HG03558 (cell line): Measurements from ENCODE around the gene NRXN2.

Experiments used
- ATAC-seq: cut with Tn5 transposase; IDR thresholded peaks from one replicate; pipeline ENCODE4 v1.9.1; 2021; ENCODE audit warnings: moderate number of reproducible peaks; ENCODE audit not compliant: unreplicated experiment; ENCODE audit errors: extremely low read depth

Gene NRXN2

DNA sequence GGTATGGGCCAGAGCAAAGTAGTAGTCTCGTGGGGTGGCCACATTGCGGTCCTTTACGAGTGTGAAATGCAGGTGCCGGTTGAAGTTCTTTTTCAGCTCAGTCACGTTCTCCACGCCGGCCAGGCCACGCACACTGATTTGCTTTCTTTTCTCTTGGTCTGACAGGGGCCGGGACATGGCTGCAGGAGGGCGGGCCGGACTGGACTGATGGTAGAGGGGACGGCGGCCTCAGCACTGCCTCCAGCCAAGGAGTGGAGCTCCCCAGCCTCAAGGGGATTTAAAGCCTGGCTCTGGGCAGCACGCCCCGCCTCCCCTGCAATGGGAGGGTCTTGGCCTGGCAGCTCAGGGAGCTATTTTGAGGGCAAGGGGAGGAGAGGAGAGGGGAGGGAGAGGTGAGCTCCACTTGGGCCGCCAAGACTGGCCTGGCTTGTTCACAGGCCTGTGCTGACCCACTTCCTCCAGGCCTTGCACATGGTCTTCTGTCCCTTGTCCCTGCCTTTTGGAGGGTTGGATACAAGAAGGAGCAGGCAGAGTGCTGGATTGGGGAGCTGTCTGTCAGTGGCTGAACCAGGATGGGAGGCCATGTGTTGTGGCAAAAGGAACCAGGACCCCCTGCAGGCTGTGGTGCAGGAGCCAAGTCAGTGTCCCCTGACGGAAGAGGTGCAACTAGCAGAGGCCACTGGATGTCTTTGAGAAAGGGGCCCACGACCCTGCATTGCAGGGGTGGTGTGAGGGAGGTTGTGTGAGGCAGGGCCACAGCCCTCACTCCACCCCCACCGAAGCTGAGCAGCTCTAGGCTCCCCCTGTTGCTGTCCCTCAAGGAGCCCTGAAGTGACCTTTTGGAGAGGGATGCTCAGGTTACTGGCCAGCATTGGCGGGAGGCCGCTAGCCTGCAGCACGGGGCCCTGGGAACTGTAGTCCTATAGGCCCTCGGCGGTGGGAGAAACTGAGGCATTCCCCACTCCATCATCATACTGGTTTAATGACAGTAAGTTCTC, 37.0 kb upstream of the NRXN2 start, which contains the start of gene PYGM:
PYGM (minus strand) TSS at position 253 of the 998 bp plus-strand sequence; CDS start at position 177, 76 bp downstream.
- ATAC-seq = no peak

DNA sequence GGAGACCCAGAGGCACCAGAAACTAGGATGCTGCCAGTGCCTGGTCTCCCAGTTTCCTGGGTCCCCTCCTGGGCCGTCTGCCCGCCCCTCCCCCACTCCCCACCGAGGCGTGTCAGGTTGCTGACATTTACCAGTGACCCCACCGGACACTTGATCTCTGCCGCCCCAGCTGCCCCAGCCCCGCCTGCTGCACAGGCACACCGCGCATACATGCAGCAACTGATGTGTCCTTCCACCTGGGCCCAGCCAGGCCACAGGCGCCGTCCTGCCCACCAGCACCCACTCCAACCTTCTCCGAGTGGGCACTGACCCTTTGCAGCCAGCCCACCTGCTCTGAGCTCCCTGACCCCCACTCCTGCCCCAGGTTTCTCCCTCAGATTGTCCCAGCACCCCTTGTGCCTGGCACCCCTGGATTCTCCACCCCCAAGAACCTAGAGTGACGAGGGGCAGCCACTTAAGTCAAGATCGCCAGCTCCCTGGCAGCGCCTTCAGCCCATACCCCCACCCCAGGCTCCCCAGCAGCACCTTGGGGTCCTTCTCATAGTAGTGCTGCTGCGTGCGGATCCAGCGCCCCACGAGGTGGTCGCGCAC, 36.2 kb upstream of the NRXN2 start:
- no peak for ATAC-seq

DNA sequence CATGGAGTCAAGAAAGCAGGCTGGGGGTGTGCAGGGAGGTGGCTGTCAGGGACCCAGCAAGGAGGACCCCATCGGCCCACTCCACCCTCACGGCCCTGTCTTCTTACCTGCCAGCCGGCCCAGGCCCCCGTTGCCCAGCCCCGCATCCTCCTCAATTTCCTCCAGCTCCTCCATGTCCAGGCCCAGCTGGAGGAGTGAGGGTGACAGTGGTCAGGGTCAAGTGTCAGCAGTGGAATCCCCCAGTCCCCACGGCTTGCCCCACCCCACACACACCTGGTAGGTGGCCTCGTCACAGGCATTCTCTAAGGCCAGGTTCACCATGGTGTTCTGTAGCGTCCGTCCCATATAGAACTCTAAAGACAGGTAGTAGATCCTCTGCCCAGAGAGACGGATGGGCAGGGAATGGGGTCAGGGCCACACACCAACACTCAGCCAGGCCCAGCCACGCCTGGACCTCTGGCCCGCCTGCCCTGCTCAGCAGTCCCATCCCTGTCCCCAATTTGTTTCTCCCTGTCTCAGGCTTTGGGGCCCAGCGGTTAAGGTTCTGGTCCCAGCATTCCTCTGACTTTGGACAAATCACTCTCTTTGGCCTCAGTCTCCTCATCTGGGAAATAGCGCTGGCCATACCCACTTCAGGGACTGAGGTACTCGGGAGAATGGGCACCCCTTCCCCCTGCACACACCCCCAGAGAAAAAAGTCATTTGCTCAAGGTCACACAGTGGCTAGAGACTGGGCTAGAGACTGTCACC, 35.5 kb upstream of the NRXN2 start:
- no peak for ATAC-seq

DNA sequence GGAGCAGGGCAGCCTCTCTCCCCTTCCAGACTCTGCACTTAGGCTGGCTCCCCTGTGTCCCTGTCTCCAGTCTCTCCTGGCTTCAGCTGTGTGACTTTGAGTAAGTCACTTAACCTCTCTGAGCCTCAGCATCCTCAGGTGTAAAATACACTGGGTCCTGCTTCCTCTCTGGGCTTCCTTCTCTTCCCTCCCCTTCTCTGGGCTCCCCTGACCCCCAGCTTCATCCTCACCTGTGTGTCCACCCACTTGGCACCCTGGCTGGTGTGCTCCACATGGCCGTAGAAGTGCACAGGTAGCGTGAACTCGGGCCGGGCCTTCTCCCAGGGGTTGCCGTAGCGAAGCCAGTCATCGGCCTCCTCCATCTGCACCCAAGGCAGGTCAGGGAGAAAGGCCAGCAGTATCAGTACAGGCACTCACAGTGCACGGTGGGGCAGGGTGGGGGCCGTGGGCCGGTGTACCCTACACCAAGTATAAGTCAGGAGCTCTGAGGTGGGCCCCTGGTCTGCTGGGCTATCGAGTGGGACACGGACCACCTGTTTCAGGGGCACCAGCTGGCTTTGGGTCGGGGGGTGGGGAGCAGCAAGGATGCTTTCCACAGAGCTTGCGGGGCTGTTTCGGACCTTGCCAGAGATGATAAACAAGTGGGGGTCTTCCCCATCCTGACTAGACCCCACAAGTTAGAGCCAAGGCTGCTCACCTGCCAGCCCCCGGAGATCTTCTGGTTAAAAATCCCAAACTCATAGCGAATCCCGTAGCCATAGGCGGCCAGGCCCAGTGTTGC, 34.7 kb upstream of the NRXN2 start:
- no peak for ATAC-seq

DNA sequence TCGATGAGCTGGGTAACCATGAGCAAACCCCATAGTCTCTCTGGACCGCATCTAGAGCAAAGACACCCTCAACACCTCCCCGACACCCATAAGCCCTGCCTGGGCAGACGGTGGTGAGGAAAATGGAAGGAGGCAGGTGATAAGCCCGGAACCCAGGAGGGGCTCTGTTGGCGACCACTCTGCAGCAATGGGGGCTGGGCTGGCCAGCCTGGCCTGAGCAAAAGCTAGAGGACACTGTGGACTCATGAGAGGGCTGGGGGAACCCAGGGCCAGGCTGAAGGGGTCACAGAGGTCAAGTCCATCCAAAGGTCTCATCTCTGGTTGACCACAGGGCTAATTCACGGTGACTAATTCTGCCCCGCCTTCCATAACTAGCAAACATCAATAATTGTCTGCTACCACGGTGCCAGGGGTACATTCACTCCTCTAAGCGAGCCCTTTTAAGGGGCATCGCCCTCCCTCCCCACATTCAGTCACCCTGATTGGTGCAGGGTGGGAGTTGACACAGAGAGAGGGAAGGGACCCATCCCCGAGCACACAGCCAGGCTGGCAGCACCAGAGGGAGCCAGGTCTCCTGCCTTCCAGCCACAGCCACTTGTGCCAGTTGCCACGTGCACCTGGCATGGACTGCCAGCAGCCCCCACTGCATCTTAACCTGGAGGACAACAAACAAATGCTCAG, 32.8 kb upstream of the NRXN2 start:
- no peak for ATAC-seq

DNA sequence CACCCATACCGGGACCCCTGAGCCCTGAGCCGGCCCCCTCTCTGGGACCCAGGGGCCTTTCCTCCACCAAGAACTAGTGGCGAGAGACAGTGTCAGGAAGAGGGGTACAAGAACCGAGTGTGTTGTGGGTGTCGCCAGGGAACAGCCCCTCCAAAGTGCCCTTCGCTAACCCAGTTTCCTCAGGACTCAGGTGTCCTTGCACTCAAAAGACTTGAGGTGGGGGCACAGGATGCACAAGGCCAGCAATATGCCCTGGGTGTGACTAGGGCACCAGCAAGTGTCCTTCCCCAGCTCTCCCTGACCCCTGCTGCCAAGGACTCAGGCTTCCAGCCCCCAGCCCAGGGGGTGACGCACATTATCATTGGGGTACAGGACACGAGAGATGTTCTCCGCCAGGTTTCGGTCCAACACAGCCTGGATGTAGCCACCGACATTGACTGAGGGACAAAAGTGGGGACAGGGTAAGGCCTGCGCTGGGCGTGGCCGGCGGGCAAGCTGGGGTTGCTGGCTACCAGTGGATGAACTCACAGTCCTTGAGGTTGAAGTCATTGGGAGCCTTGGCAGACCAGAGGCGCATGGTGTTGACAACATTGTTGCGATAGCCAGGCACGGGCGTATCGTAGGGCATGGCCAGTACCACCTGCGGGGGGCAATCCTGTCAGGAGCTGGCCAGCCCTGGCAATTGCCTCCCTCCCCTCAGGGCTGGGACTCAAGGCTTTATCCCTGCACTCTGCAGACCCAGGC, 32.1 kb upstream of the NRXN2 start:
- ATAC-seq = no peak

DNA sequence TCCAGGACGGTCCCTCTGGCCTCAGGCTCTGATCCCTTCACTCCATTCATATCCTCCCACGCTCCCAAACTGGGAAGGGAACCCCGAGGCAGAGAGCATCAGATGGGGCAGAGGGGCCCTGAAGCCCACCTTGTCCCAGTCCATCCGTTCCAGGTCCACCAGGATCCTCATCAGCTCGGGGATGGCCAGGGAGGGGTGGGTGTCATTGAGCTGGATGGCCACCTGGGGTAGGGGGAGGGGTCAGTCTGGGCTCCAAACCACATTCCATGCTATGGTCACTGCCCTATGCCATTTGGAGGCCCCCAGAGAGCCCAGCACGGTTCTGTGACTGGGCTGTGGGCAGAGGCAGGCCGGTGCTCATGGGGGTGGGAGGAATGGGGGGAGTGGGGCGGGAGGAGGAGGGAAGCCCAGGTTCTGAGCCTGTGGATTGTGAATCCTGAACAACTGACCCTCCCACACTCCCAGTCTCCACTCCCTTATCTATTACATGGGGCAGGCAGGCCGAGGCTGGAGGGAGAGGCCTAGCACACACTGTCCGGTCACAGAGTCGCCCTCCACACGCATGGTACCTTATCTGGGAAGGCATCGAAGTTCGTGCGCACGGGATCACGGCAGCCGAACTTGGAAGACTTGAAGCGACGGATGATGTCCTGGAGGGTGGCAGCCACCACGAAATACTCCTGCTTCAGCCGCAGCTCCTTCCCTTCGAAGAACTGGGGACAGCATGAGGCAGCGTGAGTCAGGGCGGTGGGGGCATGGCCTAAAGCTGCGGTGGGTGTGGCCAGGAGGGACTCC, 31.3 kb upstream of the NRXN2 start:
- ATAC-seq = no peak

DNA sequence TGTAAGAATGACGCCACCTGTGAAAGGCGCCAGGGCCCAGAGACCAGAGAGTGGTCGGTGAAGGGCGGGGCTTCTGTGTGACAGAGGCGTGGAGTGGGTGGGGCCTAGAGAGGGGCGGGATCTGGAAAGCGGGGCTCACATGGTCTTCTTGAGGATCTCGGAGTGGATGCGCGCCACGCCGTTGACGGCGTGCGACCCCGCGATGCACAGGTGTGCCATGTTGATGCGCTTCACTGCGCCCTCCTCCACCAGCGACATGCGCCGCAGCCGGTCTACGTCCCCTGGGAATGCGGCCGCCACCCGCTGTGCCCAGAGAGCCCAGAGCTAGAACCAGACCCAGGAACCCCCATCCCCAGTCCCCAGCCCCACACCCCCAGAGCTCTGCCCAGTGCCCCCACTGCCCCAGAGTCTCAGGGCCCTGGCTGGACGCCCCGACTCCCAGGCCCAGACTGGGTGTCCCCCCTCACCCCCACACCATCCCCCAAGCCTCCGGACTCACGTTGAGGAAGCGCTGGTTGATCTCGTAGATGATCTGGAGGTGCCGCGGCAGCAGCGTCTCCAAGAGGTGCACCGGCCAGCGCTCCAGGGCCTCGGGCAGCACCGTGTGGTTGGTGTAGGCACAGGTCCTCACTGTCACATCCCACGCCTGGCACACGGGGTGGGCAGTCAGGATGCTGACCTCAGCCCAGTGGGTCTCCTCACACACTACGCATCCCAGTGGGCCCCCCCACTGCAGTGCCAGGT, 30.6 kb upstream of the NRXN2 start:
- ATAC-seq = no peak

DNA sequence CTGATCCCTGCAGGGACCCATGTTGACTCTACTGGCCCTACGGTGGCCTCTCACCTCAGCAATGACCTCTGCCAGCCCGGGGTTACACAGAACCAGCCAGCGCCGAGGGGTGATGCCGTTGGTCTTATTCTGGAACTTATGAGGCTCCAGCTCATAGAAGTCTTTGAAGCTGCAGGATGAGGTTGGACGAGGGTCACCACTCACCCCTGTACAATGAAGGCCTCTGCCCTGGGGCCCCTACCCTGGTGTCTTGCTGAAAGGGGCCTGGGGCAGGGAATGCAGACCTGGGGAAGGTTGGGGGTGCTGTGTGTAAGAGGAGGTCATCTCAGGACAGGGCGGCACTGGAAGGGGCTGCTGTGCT, 30.0 kb upstream of the NRXN2 start:
- no peak for ATAC-seq

DNA sequence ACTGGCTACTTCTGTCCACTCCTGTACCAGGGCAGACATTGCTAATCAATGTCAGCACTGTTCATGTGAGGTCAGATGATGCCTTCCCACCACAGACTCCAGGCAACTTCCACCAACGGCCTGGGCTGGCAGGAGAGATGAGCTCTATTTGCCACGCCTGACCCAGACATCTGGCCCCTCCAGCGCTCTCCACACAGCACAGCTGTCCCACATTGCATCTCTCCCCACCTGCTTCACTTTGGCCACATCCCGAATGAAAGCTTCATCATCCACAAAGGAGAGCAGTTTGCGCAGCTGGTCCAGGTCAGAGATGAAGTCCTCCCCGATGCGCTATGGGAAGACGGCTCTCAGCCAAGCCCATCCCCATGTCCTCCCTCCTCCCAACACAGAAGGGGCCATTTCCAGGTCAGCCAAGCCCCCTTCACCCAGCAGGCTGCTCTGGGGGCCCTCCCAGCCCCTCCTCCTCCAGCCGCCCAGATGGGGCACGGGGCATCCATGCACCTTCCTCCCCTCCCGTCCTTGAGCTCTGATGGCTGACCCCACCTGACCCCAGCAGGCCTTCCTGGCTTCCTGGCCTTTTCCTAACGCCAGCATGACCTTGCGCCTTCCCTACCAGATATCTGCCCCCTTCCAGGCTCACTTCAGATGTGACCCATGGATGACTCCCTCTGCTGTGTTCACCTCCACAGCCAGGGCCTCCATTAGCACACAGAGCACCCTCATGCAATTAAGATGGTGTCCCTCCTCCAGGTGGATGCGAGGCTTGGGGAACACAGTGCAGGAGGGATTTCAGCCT, 29.4 kb upstream of the NRXN2 start:
- ATAC-seq = no peak

DNA sequence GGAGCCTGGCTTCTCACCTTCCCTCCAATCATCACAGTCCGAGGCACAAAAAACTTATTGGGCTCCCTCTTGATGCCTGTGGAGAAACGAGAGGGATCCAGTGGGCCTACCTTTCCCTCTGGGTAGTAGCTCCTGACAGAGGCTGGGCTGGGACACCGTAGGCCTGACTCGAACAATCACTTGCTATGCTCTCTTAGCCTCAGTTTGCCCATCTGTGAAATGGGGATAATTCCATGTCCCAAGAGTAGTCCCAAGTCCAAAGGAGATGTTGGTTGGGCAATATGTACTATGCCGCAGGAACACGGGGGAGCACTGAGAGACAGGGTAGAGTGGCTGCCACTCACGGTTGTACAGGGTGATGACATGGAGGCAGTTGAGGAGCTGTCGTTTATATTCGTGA, 28.6 kb upstream of the NRXN2 start:
- ATAC-seq = no peak

DNA sequence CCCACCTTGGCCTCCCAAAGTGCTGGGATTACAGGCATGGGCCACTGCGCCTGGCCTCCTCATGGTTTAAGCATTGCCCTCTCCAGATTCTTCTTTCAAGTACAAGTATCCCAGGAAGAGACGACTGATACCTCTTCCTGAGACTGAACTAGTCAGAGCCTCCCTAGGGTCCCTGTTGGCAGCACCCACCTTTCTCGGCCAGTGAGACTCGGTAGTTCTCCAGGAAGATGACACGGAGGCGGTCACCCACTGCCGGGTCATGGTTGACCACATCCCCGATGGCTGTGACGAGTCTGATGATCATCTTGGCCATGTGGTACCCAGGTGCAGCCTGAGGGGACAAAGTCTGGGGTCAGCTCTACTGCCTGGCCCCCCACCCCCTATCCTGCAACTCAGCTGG, 28.1 kb upstream of the NRXN2 start:
- ATAC-seq = no peak

DNA sequence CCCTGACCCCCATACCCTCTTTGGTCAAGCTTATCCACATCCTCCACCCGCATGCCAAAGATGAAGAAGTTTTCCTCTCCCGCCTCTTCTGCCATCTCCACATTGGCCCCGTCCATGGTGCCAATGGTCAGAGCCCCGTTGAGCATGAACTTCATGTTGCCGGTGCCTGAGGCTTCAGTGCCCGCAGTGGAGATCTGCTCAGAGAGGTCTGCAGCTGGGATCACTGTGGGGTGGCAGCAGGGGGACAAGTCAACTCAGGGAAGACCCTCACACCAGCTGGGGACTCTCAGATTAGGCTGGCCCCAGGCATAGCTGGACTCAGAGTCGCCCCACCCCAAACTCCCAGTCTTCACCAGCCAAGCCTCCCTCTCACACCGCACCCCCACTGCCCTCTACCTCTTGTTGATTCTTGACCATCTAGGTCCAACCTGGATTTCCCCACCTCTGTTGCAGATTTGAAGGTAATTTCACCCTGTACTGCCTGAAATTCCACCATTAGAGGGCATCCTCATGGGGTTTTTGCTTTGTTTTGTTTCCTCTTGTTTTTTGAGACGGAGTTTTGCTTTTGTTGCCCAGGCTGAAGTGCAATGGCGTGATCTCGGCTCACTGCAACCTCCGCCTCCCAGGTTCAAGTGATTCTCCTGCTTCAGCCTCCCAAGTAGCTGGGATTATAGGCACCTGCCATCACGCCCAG, 27.5 kb upstream of the NRXN2 start:
- no peak for ATAC-seq

DNA sequence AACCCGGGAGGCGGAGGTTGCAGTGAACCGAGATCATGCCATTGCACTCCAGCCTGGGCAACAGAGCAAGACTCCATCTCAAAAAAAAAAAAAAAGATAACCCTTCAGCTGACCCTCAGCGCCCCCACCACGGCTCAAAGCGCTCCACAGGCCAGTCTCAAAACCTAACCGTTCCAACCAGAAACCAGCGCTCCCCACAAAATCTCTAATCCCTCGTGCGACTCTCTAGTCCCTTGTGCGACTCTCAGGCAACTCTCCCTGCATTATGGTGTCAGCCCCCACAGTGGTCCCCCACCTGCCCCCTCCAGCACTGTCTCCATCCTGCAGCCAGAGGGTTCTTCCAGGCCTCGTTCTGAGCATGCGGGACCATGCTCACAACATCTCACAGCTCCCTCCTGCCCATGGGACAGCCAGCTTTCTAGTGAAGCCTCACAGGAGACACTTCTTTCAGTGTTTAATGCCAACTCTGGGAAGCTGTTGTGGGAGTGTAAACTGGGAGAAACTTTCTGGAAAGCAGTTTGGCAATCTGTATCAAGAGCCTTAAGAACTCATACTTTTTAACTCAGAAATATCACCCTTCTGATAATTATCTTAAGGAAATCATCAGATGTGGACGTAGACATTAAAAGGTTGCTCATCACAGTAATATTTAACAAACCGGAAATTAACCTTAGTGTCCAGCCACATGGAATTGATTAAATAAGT, 25.1 kb upstream of the NRXN2 start:
- no peak for ATAC-seq

DNA sequence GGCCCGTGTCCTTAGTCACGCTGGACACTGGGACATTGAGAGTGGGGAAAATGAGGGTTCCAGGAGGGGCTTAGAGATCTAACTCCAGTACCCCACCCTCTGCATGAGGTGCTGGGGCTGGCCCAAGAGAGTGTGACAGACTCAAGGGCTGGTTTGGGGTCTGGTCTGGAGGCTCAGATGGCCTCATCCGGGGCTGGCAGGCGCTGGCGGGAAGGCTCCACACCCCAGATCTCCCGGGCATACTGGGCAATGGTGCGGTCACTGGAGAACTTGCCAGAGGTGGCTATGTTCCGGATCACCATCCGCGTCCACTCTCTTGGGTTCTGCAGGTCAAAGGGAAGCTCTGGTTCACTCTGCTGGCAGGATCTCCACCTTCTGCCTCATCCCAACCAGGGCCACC, 23.5 kb upstream of the NRXN2 start:
- ATAC-seq = no peak
